GM12872 (cell line): Measurements from ENCODE around the gene LRRC18.

Experiments
- CTCF ChIP-seq: IDR thresholded peaks from 3 replicates; pipeline ENCODE4 v1.5.1; 2011; ENCODE audit warnings: low read depth, mild to moderate bottlenecking, low read length, moderate library complexity; ENCODE audit not compliant: insufficient read depth

The LRRC18 gene

DNA sequence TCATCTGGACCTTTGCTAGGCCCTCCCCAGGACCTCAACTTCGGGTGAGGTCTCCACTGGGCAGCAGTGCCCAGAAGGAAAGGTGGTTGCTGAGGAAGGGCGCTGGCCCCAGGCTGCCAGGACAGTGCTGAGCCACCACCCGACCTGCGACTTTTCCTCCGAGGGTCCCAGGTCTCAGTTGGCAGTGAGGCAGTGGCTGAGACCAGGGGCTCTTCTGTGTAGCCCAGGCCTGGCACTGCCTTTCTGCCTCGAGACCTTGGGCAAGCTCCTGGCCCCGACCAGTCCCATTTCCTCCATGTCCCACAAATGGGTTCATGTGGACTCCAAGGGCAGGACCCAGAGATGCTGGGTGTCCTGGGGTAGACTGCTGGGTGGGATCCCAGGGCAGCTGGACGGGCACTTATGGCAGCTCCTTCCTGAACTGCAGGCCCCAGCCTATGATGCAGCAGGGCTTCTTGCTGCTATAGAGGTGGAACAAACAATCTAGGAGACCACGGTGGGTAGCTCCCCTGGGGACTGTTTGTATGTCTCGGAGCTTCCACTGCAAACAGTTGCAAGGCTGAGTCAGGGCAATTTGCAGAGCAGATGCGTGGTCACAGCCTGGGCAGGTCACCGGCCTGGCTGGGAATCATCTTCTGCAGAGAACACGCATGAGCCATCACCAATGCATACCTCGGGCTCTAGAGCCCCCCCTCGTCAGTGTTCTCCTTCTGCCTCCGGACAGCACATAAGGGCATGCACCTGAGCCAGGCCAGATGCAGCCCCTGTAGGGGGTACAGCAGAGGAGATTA is 17.9 kb upstream of the LRRC18 start:
- TF ChIP-seq CTCF: no peak

- TF ChIP-seq CTCF: no peak
These were observed 12.1 kb upstream of the LRRC18 start for GRCh38 chr10:48951707-48952106.

DNA sequence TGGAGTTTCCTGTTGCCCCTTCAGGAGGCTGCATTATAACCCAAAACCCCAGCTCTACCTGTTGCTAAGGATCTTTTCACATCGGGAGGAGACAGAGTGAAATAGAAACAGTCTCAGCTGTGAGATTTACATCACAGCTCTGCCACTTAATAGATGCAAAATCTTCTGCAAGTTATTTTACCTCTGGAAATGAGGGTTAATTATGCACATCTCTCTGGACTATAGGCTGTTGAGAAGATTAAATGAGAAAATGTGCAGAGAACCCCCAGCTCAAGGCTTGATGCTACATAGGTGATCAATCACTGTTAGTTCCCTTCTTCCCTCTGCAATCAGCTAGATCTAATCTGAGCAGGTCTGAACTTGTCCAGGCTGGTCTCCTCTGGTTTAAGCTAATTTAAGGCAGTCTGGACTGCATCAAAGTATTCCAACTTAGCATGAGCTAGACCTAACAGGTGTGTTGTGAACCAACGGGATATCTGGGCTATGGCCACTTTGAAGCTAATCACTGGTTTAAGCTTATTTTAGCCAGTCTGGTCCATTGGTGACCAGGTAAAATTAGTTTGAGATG is 8.9 kb upstream of the LRRC18 start:
- no peak for TF ChIP-seq CTCF

DNA sequence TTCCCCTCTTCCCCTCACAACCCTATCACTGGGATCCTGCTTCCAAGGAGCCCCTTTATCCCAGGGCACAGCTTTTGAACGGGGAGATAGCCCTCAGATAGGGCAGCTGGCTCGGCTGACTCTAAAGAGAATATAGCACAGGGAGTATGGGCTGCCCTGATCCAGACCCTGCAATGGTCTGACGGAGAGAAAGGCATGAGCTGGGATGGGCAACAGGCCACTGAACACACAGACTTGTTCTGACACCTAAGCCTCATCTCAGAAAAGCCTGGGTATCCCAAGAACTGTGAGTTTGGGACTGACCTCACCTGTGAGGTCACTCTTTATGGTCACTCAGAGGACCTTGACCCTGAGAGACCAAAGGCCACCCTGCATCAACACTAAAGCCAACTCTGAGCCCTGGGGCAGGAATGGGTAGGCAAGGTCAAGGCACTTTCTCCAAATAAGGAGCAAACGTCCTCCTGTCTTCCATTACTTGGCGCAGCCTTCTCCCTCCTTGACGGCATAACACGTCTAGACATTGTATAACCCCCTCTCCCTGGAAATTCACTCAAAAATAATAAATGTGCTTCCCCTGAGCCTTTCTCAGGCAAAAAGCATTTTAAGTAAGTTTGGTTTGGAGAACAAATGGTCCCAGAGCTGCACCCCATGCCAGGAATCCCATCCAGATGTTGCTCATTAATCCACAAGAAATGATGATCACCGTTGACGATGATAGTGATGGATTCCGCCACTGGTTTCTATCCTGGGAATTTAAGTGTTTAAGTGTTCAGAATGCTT is 8.2 kb upstream of the LRRC18 start:
- no peak for TF ChIP-seq CTCF

DNA sequence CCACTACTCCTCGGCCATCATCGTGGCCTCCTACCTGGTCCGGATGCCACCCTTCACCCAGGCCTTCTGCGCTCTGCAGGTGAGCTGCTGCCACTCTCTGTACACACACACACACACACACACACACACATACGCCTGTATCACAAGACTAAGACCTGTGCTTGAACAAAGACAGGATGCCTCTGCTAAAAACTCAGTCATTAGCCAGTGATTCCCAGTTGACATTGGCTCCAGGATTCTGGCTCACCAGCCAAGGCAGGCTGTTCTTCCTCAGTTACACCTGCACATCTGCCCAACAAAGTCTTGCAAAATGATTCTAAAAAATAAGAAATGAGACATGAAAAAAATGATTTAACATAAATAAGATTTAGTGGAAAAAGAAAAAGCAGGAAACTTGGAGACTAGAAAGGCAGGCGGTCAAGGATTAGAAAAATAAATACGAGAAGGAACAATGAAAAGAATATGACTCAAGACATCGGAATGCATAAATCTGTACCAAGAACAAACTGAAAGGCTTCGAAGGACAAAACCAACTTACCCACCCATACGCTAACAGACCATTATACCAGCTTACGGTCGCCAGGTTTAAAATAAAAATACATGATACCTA is 7.4 kb upstream of the LRRC18 start:
- no peak for TF ChIP-seq CTCF

GRCh38 chr10:48946332-48946731 is 6.7 kb upstream of the LRRC18 start:
- no peak for TF ChIP-seq CTCF

DNA sequence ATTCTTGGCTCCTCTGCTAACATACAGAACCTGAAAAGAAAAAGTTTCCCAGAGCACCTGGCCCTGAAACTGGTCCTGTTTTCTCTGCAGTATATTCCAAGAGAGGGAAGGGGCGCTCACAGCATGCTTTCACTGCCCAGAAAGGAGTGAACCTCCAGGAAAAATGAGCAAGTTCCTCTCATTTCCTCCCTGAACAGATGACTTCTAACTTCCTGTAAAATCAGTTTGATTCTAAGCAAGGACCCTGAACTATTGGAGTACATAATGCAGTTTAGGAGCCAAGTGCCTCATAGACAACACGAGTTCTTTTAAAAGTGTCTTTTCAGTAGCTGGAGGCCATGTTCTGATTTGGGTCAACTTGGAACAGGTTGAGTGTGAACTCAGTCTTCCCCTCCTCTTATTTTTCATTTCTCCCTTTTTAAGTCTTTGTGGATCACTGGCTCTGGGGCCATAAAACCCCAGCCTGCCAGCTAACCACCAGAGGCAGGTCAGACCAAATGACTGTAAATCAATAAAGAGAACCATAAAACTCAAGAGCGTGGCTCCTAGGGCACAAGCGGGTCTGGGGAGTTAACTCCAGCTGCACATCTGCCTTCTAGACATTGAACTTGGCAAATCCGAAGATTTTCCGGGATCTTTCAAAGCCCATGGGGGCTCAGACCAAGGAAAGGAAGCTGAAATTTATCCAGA is 5.9 kb upstream of the LRRC18 start:
- no peak for TF ChIP-seq CTCF
